ENCODE results near the gene CEPT1.

GRCh38 chr1:111211921-111212320, 71.9 kb downstream of the CEPT1 start:
- no peak for TF ChIP-seq POLR2A (IDR thresholded peaks at IDR 0.05; ENCODE audit: low read depth, low read length)
- TF ChIP-seq POLR2AphosphoS5 (IDR thresholded peaks at IDR 0.05; ENCODE audit: low read depth, low read length) = no peak
- TF ChIP-seq TAF1 (IDR thresholded peaks at IDR 0.05; ENCODE audit: borderline replicate concordance, low read depth, low read length) = no peak

Data from GM12892 (cell line).